Neural cell (in vitro differentiated cells): ENCODE measurements around the gene MRPL21. TPM values are rescaled to one million over a fixed set of nuclear protein-coding genes. Genes with fewer than 3 reads are reported as not detected.

Experiments used
- H2AFZ ChIP-seq: fragments of 200-600, 300-800 bp; sonication (generic), shearing (Covaris generic); 2 replicates; pipeline ENCODE4 v1.6.0; 2014; ENCODE audit warnings: low read depth, mild to moderate bottlenecking, antibody characterized with exemption, low read length, moderate library complexity
- H3F3A ChIP-seq: fragments of 200-600 bp; shearing (Covaris generic); 2 replicates; pipeline ENCODE4 v1.6.1; 2016; ENCODE audit warnings: mild to moderate bottlenecking, moderate library complexity, mixed read lengths, antibody characterized with exemption, low read length; ENCODE audit not compliant: insufficient read depth, poor library complexity, severe bottlenecking
- H3K27ac ChIP-seq: fragments of 200-600, 300-800 bp; sonication (generic), shearing (Covaris generic); 2 replicates; pipeline ENCODE4 v1.5.1; 2014; ENCODE audit warnings: mild to moderate bottlenecking, low read length, moderate library complexity
- H3K27me3 ChIP-seq: fragments of 300-800, 200-600 bp; sonication (generic), shearing (Covaris generic); 2 replicates; pipeline ENCODE4 v1.6.0; 2014; ENCODE audit warnings: mild to moderate bottlenecking, low read depth, low read length, moderate library complexity; ENCODE audit not compliant: insufficient read depth
- H3K36me3 ChIP-seq: fragments of 300-800, 200-600 bp; sonication (generic), shearing (Covaris generic); 2 replicates; pipeline ENCODE4 v1.5.1; 2014; ENCODE audit warnings: mild to moderate bottlenecking, antibody characterized with exemption, low read length, moderate library complexity; ENCODE audit not compliant: insufficient read depth
- H3K4me2 ChIP-seq: fragments of 300-800, 200-600 bp; sonication (generic), shearing (Covaris generic); 2 replicates; pipeline ENCODE4 v1.6.0; 2014; ENCODE audit warnings: mild to moderate bottlenecking, low read length
- H3K4me3 ChIP-seq: fragments of 300-800, 200-600 bp; sonication (generic), shearing (Covaris generic); 2 replicates; pipeline ENCODE4 v1.5.1; 2014; ENCODE audit warnings: mild to moderate bottlenecking, low read length, moderate library complexity
- H3K79me2 ChIP-seq: fragments of 200-600 bp; shearing (Covaris generic); replicated peaks from 2 replicates; pipeline ENCODE4 v1.6.0; 2014; ENCODE audit warnings: mild to moderate bottlenecking, low read length, moderate library complexity; ENCODE audit not compliant: insufficient read depth
- H3K9ac ChIP-seq: fragments of 300-800, 200-600 bp; sonication (generic), shearing (Covaris generic); 2 replicates; pipeline ENCODE4 v1.6.1; 2016; ENCODE audit warnings: mild to moderate bottlenecking, low read length, mixed read lengths
- H3K9me2 ChIP-seq: fragments of 200-600 bp; shearing (Covaris generic); 2 replicates; pipeline ENCODE4 v1.6.1; 2016; ENCODE audit warnings: mild to moderate bottlenecking, low read length, mixed read lengths; ENCODE audit not compliant: insufficient read depth
- H3K9me3 ChIP-seq: fragments of 200-600, 300-800 bp; sonication (generic), shearing (Covaris generic); 2 replicates; pipeline ENCODE4 v1.6.1; 2016; ENCODE audit warnings: mild to moderate bottlenecking, mixed run types, low read length, moderate library complexity, mixed read lengths
- H4K20me1 ChIP-seq: fragments of 200-600 bp; shearing (Covaris generic); 2 replicates; pipeline ENCODE4 v1.6.1; 2016; ENCODE audit warnings: mild to moderate bottlenecking, mixed run types; ENCODE audit not compliant: insufficient read depth
- EP300 ChIP-seq: fragments of 450-650 bp; conservative IDR thresholded peaks from 2 replicates; pipeline ENCODE4 v1.6.1; 2014; ENCODE audit warnings: antibody characterized with exemption, mild to moderate bottlenecking, moderate library complexity; ENCODE audit not compliant: poor library complexity, severe bottlenecking
- EZH2 ChIP-seq: fragments of 200-600, 300-800 bp; shearing (Covaris generic), sonication (generic); IDR thresholded peaks from 2 replicates; pipeline ENCODE4 v1.6.1; 2014; ENCODE audit warnings: antibody characterized with exemption, low read length, borderline replicate concordance, mild to moderate bottlenecking; ENCODE audit not compliant: insufficient read depth, poor library complexity, severe bottlenecking
- MXI1 ChIP-seq: fragments of 450-650 bp; conservative IDR thresholded peaks from 2 replicates; pipeline ENCODE4 v1.6.1; 2014; ENCODE audit warnings: antibody characterized with exemption, mild to moderate bottlenecking; ENCODE audit not compliant: poor library complexity, severe bottlenecking
- POLR2AphosphoS5 ChIP-seq: IDR thresholded peaks from 2 replicates; pipeline ENCODE4 v1.6.1; 2012
- RAD21 ChIP-seq: fragments of 450-650 bp; conservative IDR thresholded peaks from 2 replicates; pipeline ENCODE4 v1.6.1; 2014; ENCODE audit warnings: antibody characterized with exemption, mild to moderate bottlenecking, moderate library complexity
- SMC3 ChIP-seq: fragments of 450-650 bp; conservative IDR thresholded peaks from 2 replicates; pipeline ENCODE4 v1.6.1; 2014; ENCODE audit warnings: antibody characterized with exemption, mild to moderate bottlenecking, moderate library complexity; ENCODE audit not compliant: poor library complexity
- TAF1 ChIP-seq: IDR thresholded peaks from 2 replicates; pipeline ENCODE4 v1.6.1; 2012; ENCODE audit warnings: low read depth
- polyA plus RNA-seq: library from polyadenylated mRNA; depleted of rRNA; stranded (reverse); fragments of >200 nt; gene quantifications from 2 replicates; pipeline ENCODE4 v1.2.3, GENCODE V29; 2014
- TF ChIP-seq, protein P1 (sequence below): IDR thresholded peaks from 2 replicates; pipeline ENCODE4 v1.6.1; 2012; ENCODE audit warnings: borderline replicate concordance
- TF ChIP-seq, protein P2 (sequence below): fragments of 450-650 bp; IDR thresholded peaks from 2 replicates; pipeline ENCODE4 v1.5.1; 2014; ENCODE audit warnings: antibody characterized with exemption, mild to moderate bottlenecking, moderate library complexity; ENCODE audit not compliant: poor library complexity, severe bottlenecking

Gene MRPL21
- polyA plus RNA-seq, 1 donor from 2014 or later, result 139 TPM

DNA sequence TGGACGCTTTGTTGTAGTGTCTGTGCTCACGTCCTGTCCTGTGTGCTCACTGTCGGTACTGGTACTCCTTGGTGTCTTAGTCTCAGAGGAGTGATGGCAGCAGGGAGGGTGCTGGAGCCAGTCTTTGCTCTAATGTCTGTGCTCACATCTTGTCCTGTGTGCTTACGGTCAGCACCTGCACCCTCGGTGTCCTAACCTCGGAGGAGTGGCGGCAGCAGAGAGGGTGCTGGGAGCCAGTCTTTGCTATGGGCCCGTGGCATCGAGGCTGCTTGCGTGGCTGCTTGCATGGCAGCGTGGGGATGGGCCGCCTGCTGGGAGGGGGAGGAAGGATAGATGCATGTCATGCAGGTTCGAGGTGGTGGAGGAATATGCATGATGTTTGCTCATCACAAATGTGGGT, 12.8 kb upstream of the MRPL21 start:
- H3K4me2 ChIP-seq, result no peak overlapping the region
- no peaks in the 10 kb centered on the region for H3F3A ChIP-seq
- no peaks in the 10 kb centered on the region for H3K36me3 ChIP-seq
- no peak overlapping the region for H3K27ac ChIP-seq
- H4K20me1 ChIP-seq, result no peaks in the 10 kb centered on the region
- H3K9me2 ChIP-seq, result no peaks in the 10 kb centered on the region
- H3K79me2 ChIP-seq, result no peaks in the 10 kb centered on the region
- no peak overlapping the region for H3K9ac ChIP-seq
- H3K9me3 ChIP-seq, result no peaks in the 10 kb centered on the region
- TF ChIP-seq, protein P1, sequence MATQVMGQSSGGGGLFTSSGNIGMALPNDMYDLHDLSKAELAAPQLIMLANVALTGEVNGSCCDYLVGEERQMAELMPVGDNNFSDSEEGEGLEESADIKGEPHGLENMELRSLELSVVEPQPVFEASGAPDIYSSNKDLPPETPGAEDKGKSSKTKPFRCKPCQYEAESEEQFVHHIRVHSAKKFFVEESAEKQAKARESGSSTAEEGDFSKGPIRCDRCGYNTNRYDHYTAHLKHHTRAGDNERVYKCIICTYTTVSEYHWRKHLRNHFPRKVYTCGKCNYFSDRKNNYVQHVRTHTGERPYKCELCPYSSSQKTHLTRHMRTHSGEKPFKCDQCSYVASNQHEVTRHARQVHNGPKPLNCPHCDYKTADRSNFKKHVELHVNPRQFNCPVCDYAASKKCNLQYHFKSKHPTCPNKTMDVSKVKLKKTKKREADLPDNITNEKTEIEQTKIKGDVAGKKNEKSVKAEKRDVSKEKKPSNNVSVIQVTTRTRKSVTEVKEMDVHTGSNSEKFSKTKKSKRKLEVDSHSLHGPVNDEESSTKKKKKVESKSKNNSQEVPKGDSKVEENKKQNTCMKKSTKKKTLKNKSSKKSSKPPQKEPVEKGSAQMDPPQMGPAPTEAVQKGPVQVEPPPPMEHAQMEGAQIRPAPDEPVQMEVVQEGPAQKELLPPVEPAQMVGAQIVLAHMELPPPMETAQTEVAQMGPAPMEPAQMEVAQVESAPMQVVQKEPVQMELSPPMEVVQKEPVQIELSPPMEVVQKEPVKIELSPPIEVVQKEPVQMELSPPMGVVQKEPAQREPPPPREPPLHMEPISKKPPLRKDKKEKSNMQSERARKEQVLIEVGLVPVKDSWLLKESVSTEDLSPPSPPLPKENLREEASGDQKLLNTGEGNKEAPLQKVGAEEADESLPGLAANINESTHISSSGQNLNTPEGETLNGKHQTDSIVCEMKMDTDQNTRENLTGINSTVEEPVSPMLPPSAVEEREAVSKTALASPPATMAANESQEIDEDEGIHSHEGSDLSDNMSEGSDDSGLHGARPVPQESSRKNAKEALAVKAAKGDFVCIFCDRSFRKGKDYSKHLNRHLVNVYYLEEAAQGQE, result no peak
- TF ChIP-seq, protein P2, sequence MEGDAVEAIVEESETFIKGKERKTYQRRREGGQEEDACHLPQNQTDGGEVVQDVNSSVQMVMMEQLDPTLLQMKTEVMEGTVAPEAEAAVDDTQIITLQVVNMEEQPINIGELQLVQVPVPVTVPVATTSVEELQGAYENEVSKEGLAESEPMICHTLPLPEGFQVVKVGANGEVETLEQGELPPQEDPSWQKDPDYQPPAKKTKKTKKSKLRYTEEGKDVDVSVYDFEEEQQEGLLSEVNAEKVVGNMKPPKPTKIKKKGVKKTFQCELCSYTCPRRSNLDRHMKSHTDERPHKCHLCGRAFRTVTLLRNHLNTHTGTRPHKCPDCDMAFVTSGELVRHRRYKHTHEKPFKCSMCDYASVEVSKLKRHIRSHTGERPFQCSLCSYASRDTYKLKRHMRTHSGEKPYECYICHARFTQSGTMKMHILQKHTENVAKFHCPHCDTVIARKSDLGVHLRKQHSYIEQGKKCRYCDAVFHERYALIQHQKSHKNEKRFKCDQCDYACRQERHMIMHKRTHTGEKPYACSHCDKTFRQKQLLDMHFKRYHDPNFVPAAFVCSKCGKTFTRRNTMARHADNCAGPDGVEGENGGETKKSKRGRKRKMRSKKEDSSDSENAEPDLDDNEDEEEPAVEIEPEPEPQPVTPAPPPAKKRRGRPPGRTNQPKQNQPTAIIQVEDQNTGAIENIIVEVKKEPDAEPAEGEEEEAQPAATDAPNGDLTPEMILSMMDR, result no peak
- TF ChIP-seq MXI1 (no peak), POLR2AphosphoS5 (no peak), SMC3 (no peak), TAF1 (no peak), EZH2 (no peak), EP300 (no peak), RAD21 (no peak)
- no peak overlapping the region for H2AFZ ChIP-seq
- no peak overlapping the region for H3K4me3 ChIP-seq
- no peaks in the 10 kb centered on the region for H3K27me3 ChIP-seq

DNA sequence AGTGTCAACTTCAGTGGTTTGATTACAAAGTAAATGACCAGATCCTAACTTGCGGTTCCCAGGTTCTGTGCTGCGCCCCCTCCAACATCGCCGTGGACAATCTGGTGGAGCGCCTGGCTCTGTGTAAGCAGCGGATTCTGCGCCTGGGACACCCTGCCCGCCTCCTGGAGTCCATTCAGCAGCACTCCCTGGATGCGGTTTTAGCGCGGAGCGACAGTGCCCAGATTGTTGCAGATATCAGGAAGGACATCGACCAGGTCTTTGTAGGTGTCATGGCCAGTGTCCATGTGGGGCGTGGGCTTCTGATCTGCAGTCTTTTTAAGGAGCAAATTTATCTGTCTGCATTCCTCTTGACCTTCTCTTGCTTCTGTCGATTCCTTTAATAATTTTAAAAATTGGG, 11.1 kb upstream of the MRPL21 start:
- no peaks in the 10 kb centered on the region for H3K9me2 ChIP-seq

More for the DNA sequence above, 11.1 kb upstream of the MRPL21 start:
- Histone ChIP-seq H3K79me2 (no peaks in the 10 kb centered on the region), H3K9ac (no peak overlapping the region), H3F3A (no peaks in the 10 kb centered on the region), H3K36me3 (no peaks in the 10 kb centered on the region), H2AFZ (no peak overlapping the region), H3K4me3 (no peak overlapping the region), H3K27me3 (no peaks in the 10 kb centered on the region), H3K4me2 (no peak overlapping the region), H3K9me3 (no peaks in the 10 kb centered on the region), H3K27ac (no peak overlapping the region), H4K20me1 (no peaks in the 10 kb centered on the region)
- TF ChIP-seq TAF1, result no peak
- no peak for TF ChIP-seq EZH2
- no peak for TF ChIP-seq RAD21
- TF ChIP-seq, protein P2, result no peak
- no peak for TF ChIP-seq MXI1
- TF ChIP-seq, protein P1, result no peak
- no peak for TF ChIP-seq EP300
- TF ChIP-seq SMC3, result no peak
- no peak for TF ChIP-seq POLR2AphosphoS5
